Spleen (tissue), 7 donors: ENCODE results near the gene UGP2.

Experiments
- POLR2A ChIP-seq, 3 donors: fragments of 450-650 bp; IDR thresholded peaks; one replicate each; pipeline ENCODE4 v1.5.1; 2017; ENCODE audit warnings: antibody characterized with exemption in 3 of 3, mild to moderate bottlenecking in 1 of 3
- POLR2AphosphoS5 ChIP-seq, 3 donors: sonication (generic); formaldehyde crosslinking; IDR thresholded peaks; one replicate each; pipeline ENCODE4 v1.5.1; 2017; ENCODE audit warnings: antibody characterized with exemption in 3 of 3
- TF ChIP-seq, protein P1 (sequence below), 11 experiments: fragments of 200-600 bp in 7 of 11; fragments of 450-650 bp in 4 of 11; sonication (generic) in 4 of 11; IDR thresholded peaks in 8 of 11; conservative IDR thresholded peaks in 3 of 11; 1 replicate in 7 of 11; 2 replicates in 4 of 11; pipeline versions ENCODE4 v1.4.0 to v1.8.0; 2016 to 2021; ENCODE audit warnings: antibody characterized with exemption in 11 of 11, inconsistent platforms in 4 of 11, mild to moderate bottlenecking in 1 of 11
- donor health status: DM: no; HTN: no; CAD: no; lungs with moderate emphysema.
- donor health status: DM: no; HTN: no; CAD: no.
- donor health status: DM: no; HTN: no; CAD: no.

DNA sequence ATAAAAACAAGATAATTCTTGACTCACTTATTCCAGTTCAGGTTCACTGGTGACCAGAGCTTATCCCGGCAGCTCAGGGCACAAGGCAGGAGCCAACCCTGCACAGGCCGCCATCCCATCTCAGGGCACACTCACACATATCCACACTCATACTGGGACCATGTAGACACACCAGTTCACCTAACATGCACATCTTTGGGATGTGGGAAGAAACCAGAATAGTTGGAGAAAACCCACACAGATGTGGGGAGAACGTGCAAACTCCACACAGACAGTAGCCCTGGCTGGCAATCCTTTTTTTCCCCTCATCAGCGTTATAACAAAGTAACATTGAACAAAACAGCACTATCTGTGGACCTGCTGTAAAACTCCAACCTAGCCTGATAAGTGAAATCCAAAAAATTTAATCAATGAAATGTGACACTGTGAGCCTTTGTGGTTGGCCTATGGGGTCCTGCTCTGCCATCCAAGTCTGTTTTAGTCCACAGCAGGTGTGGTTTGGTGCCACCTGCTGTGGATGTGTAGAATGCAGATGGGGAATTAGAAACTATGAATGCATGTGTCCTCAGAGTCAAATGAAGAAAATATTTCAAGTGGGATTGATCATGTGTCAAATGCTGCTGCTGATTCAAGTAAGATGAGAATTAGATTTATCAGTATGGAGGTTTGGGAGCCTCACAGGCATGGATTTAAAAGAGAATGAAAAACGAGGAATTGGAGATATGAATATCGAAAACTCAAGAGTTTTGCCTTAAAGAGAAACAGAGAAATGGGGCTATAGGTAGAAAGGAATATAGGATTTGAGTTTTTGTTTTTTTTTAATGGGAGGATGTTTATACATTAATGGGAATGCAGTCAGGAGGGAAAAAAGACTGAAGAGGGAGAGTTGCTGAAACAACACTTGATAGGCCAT, 47.0 kb downstream of the UGP2 start:
- no peak for TF ChIP-seq POLR2AphosphoS5 (IDR thresholded peaks at IDR 0.05)
- TF ChIP-seq, protein P1, sequence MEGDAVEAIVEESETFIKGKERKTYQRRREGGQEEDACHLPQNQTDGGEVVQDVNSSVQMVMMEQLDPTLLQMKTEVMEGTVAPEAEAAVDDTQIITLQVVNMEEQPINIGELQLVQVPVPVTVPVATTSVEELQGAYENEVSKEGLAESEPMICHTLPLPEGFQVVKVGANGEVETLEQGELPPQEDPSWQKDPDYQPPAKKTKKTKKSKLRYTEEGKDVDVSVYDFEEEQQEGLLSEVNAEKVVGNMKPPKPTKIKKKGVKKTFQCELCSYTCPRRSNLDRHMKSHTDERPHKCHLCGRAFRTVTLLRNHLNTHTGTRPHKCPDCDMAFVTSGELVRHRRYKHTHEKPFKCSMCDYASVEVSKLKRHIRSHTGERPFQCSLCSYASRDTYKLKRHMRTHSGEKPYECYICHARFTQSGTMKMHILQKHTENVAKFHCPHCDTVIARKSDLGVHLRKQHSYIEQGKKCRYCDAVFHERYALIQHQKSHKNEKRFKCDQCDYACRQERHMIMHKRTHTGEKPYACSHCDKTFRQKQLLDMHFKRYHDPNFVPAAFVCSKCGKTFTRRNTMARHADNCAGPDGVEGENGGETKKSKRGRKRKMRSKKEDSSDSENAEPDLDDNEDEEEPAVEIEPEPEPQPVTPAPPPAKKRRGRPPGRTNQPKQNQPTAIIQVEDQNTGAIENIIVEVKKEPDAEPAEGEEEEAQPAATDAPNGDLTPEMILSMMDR (IDR thresholded peaks at IDR 0.05 in 8 of 11, conservative IDR thresholded peaks at IDR 0.05 in 3 of 11): peak in 10 of 11 experiments; percentile 21 to 69 (median 56)
- TF ChIP-seq POLR2A (IDR thresholded peaks at IDR 0.05): no peak
